ENCODE results near the gene LRP1.

GRCh38 chr12:57135527-57136326, 7.4 kb downstream of the LRP1 start:
- TF ChIP-seq TARDBP (IDR thresholded peaks at IDR 0.05) = no peak
- TF ChIP-seq BHLHE40 (IDR thresholded peaks at IDR 0.05; ENCODE audit: borderline replicate concordance) = no peak
- TF ChIP-seq LEF1 (IDR thresholded peaks at IDR 0.05; ENCODE audit: borderline replicate concordance) = no peak
- no peak for TF ChIP-seq L3MBTL2 (conservative IDR thresholded peaks at IDR 0.05)
- no peak for TF ChIP-seq FOXM1 (IDR thresholded peaks at IDR 0.05; ENCODE audit: borderline replicate concordance)
- TF ChIP-seq CTBP1 (IDR thresholded peaks at IDR 0.05; ENCODE audit: borderline replicate concordance) = no peak

All from HEK293T (cell line).